Activated T-helper 2 cell treated with anti-CD3 and anti-CD28 coated beads, Interferon-gamma antibody, Interleukin-2, Interleukin-4, amounts not matched to agents 10 μg/mL and 5 μg/mL and 100 μg/mL, durations not matched to agents 14 hours and 24 hours and 36 hours (primary cell): ENCODE data around the gene PARD3B. TPM values are rescaled to one million over a fixed set of nuclear protein-coding genes. Genes with fewer than 3 reads are reported as not detected.
"Not testable (repeated sequence)": the region's sequence is repeated elsewhere in the genome, so short reads cannot be mapped to it uniquely, and the experiment has no call there.

ENCODE experiments used
- DNase-seq: peaks from one replicate; pipeline ENCODE4 v3.0.0; 2021; ENCODE audit warnings: low spot score
- H3K27ac Mint-ChIP-seq: one replicate; pipeline ENCODE4 v1.8.0; 2021; ENCODE audit warnings: mixed read lengths
- H3K27me3 Mint-ChIP-seq: one replicate; pipeline ENCODE4 v1.8.0; 2021; ENCODE audit warnings: low read depth, mixed read lengths
- H3K36me3 Mint-ChIP-seq: one replicate; pipeline ENCODE4 v1.8.0; 2021; ENCODE audit warnings: low read depth, mixed read lengths
- H3K4me1 Mint-ChIP-seq: one replicate; pipeline ENCODE4 v1.8.0; 2021; ENCODE audit warnings: low read depth, mixed read lengths
- H3K4me3 Mint-ChIP-seq: one replicate; pipeline ENCODE4 v1.8.0; 2021; ENCODE audit warnings: low read depth, mild to moderate bottlenecking, moderate library complexity, mixed read lengths
- H3K9me3 Mint-ChIP-seq: one replicate; pipeline ENCODE4 v1.8.0; 2021; ENCODE audit warnings: mixed read lengths
- intact Hi-C: fragments of 100-400 bp; cut with micrococcal nuclease; formaldehyde crosslinking; loops from one replicate; pipeline ENCODE4 v1.15.1; 2023
- total RNA-seq: library from RNA; stranded (reverse); gene quantifications from 2 replicates; pipeline ENCODE4 v1.2.3, GENCODE V29; 2022

PARD3B gene
- total RNA-seq, 1 donor from 2014 or later, result 0.39 TPM

- DNase-seq, result no peak
- no peaks in the 10 kb centered on the region for H3K9me3 Mint-ChIP-seq
- H3K27ac Mint-ChIP-seq, result no peak overlapping the region
- no peak overlapping the region for H3K4me3 Mint-ChIP-seq
- peaks cover 11% of the 10 kb centered on the region for H3K4me1 Mint-ChIP-seq
- intact Hi-C loops, result no loop called here
- H3K27me3 Mint-ChIP-seq, result peaks cover 24% of the 10 kb centered on the region
- no peaks in the 10 kb centered on the region for H3K36me3 Mint-ChIP-seq
Observed at GRCh38 chr2:205465791-205466190, 920.5 kb downstream of the PARD3B start.

- Mint-ChIP-seq H3K27ac (no peak overlapping the region), H3K9me3 (no peaks in the 10 kb centered on the region), H3K27me3 (peaks cover 49% of the 10 kb centered on the region), H3K4me1 (peaks cover 5% of the 10 kb centered on the region), H3K4me3 (no peak overlapping the region), H3K36me3 (no peaks in the 10 kb centered on the region)
- DNase-seq, result no peak
- intact Hi-C loops, result loop anchor here (5.0 kb wide), 2 partner anchors 99 to 191 kb away; no protein-coding TSS in a partner anchor
Observed at GRCh38 chr2:205471776-205472175, 926.5 kb downstream of the PARD3B start.

DNA sequence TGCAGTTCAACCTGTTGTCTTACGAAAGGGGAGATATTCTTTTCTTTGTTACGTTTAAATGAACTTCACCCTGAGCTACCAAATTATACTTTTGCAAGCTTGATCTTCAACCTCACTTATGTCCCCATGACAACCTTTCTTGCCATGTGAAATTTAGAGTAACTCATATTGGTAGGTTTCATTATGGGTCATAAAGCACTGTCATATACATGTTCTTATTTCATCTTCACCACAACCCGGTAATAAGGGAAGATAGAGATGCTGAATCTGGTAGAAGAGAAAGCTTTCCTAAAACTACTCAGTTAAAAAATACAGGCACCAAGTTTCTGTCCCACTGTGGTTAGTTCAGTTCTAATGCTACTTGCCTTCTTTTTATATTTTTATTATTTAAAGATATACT lies 928.5 kb downstream of the PARD3B start:
- intact Hi-C loops, result loop anchor here (1.0 to 5.0 kb wide), 3 partner anchors 101 to 203 kb away; no protein-coding TSS in a partner anchor
- Mint-ChIP-seq H3K9me3 (no peaks in the 10 kb centered on the region), H3K27me3 (peaks cover 51% of the 10 kb centered on the region), H3K4me3 (no peak overlapping the region), H3K4me1 (peaks cover 5% of the 10 kb centered on the region), H3K36me3 (no peaks in the 10 kb centered on the region), H3K27ac (no peak overlapping the region)
- no peak for DNase-seq

DNA sequence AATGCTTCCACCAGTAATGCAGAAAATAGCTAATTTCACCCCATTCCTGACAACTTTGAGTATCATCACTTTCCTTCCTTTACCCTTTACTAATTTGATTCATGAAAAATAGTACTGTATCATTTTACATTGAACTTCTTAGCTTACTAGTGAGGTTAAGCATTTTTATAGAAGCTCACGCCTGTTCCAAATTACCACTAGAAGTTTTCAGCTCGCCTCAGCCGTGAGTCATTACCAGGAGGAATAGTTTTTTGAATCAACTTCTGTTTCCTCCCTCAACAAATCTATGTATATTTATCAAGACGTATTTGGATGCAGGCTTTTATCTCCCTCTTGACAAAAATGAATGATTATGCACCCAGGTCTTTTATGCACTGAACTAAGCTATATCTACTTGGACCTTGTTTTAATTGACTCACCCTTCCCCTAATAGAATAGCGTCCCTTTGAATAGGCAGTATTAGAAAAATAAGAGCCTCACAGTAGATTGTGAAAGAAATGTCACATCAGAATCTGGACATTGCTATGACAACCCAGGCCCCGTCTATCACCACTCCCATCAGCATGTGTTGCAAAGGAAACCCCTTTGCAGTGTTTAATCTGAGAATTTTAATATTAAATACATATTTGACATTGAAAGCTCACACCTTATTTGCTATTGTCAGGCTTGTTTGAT lies 929.6 kb downstream of the PARD3B start:
- Mint-ChIP-seq H3K27ac (no peak overlapping the region), H3K27me3 (peaks cover 50% of the 10 kb centered on the region), H3K4me1 (peaks cover 5% of the 10 kb centered on the region), H3K9me3 (no peaks in the 10 kb centered on the region), H3K36me3 (no peaks in the 10 kb centered on the region), H3K4me3 (no peak overlapping the region)
- no peak for DNase-seq
- intact Hi-C loops, result loop anchor here (1.0 to 5.0 kb wide), 3 partner anchors 103 to 201 kb away; no protein-coding TSS in a partner anchor

DNA sequence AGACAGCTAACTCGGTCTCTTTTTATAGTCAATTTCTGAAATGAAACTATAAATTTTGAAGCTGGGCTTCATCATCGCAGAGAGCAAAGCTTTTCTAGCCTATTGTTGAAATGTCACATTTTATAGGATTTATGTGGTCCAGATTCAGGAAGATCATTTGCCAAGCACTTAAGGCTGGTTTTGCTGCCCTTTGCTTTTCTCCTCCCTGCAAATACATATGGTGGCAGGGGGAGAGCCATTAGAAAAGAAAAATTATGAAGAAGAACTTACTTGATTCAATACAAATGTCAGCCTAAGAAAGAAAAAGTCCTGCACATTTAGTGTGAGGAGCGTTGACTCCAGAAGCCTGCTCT lies 930.1 kb downstream of the PARD3B start:
- intact Hi-C loops, result no loop called here

DNA sequence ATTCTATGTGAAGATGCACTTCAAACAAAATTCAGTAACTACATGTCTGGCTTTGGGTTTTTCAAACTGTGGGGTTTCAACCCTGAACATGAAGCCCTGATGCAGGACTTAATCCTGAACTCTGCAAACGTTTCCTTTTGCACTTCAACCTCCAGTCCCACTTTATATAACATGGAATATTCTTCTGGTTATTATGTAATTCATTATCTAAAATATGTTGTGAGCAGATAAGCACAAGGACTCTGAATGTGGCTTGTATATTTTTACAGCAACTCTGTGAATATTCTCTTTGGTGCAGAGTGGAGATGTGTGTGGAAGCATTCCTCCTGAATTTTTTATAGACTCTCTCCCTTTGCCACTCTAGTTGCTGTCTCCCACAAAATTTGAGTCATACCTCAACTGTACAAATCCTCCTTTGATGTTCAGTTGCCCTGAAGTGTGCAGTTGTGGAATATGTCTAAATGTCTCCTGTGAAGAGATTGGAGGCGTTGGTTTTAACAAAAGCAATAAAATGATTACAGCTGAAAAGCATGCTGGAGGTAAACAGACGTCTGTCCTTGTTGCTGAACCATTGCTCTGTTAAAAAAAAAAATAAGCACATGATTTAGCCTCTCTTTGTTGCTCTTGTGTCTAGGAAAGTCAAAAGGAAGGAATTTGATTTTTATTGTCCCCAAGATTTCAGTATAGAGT lies 931.9 kb downstream of the PARD3B start:
- no peaks in the 10 kb centered on the region for H3K9me3 Mint-ChIP-seq
- intact Hi-C loops, result no loop called here

More for the DNA sequence above, 930.1 kb downstream of the PARD3B start:
- Mint-ChIP-seq H3K4me1 (peaks cover 5% of the 10 kb centered on the region), H3K27me3 (peaks cover 45% of the 10 kb centered on the region), H3K36me3 (no peaks in the 10 kb centered on the region), H3K9me3 (no peaks in the 10 kb centered on the region), H3K4me3 (no peak overlapping the region), H3K27ac (no peak overlapping the region)
- DNase-seq, result no peak

DNA sequence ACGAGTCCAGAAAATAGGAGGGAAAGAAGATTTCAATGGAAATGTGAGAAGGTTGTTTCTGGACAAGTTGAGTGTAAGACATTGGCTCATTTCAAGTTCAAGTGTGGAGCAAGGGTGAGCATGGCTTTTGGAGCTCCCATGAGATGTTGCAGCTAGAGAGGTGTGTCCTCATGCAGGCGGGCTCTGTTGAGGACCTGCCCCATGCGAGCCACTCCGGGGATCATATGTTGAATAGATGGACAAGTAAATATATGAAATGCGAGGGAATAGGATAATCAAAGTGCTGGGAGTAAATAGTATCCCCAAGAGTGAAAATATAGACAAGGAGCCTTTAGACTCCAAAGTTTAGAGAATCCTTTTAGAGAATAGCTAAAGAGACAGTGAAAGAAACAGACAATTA lies 936.6 kb downstream of the PARD3B start:
- Mint-ChIP-seq H3K4me1 (no peaks in the 10 kb centered on the region), H3K36me3 (no peaks in the 10 kb centered on the region), H3K4me3 (no peak overlapping the region), H3K27ac (no peak overlapping the region), H3K9me3 (no peaks in the 10 kb centered on the region), H3K27me3 (peaks cover 31% of the 10 kb centered on the region)
- DNase-seq, result no peak
- intact Hi-C loops, result no loop called here

More for the DNA sequence above, 931.9 kb downstream of the PARD3B start:
- Mint-ChIP-seq H3K4me3 (no peak overlapping the region), H3K27ac (no peak overlapping the region), H3K27me3 (peaks cover 38% of the 10 kb centered on the region), H3K4me1 (peaks cover 5% of the 10 kb centered on the region), H3K36me3 (no peaks in the 10 kb centered on the region)
- no peak for DNase-seq

DNA sequence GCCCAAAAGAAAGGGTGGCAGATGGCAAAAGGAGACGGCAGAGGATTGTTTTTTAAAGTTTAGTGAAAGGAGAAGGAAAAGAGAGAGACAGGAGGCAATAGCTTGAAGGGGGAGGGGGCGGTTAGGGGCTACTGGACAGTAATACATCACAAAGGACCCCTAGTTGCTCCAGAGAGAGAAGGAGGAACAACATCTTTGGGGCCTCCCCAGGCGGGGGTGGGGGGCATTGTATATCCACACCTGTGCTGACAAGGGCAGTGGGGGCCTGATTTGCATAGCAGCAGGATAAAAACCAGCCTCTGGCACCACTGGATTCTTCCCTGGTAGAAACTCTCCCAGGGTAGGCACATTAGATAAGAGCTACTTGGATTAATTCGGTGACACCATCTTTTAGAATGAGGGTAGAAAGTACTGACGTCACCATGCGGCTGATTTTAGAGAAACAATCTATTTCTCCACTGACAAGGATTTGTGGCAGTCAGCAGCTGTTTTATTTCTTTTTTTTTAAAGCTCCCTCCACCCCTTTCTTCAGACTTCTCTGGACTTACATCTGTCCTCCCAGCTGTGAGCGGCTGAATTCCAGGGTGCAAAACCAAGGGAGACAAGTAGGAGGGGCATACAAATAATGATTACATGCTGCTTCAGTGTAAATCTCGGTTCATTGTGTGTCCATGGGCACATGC lies 937.3 kb downstream of the PARD3B start:
- H3K36me3 Mint-ChIP-seq, result no peaks in the 10 kb centered on the region
- no peaks in the 10 kb centered on the region for H3K4me1 Mint-ChIP-seq
- H3K4me3 Mint-ChIP-seq, result no peak overlapping the region
- H3K27me3 Mint-ChIP-seq, result peaks cover 26% of the 10 kb centered on the region
- no peak for DNase-seq
- H3K9me3 Mint-ChIP-seq, result no peaks in the 10 kb centered on the region
- intact Hi-C loops, result no loop called here
- H3K27ac Mint-ChIP-seq, result no peak overlapping the region

DNA sequence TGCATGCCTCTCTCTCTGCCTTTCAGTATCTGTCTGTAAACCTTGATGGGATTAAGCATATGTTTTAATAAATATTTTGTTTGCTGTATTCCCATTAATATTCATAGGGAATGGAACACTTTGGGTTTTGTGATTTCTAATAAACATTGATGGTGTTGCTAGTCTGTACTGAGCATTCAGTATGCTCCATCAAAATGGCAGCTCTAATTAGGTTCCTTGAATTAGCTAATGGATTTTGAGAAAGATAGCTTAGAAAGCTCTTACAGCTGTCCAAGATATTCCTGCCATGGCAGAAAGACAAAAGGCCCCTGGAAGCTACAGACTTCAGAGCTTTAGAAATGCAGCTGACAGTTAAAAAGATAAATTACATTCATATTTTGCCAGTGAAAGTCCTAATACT lies 937.8 kb downstream of the PARD3B start:
- no peaks in the 10 kb centered on the region for H3K36me3 Mint-ChIP-seq
- DNase-seq, result no peak
- peaks cover 26% of the 10 kb centered on the region for H3K27me3 Mint-ChIP-seq
- H3K4me1 Mint-ChIP-seq, result no peaks in the 10 kb centered on the region
- H3K9me3 Mint-ChIP-seq, result no peaks in the 10 kb centered on the region
- intact Hi-C loops, result no loop called here
- no peak overlapping the region for H3K27ac Mint-ChIP-seq
- no peak overlapping the region for H3K4me3 Mint-ChIP-seq

DNA sequence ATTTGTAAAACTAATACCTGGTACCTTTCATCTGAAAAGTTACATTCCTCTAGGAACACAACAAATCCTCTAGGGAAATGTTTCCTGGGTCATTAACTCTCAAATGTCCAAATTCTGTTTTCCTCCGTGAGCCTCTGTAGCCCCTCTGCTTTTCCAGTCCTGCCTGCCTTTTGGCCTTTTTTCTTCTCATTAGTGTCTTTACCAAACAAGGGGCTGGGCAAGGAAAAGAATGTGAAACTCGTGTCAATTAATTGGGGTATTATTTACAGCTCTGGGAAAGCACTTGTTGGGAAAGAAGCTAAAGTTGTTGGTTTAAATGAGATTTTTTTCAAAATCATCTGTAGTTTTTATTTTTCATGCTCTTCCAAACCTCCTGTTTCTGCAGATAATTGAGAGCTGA lies 938.9 kb downstream of the PARD3B start:
- H3K36me3 Mint-ChIP-seq, result no peaks in the 10 kb centered on the region
- no peak for DNase-seq
- no peak overlapping the region for H3K27ac Mint-ChIP-seq
- peaks cover 21% of the 10 kb centered on the region for H3K27me3 Mint-ChIP-seq
- H3K4me3 Mint-ChIP-seq, result no peak overlapping the region
- no peaks in the 10 kb centered on the region for H3K4me1 Mint-ChIP-seq
- intact Hi-C loops, result no loop called here
- no peaks in the 10 kb centered on the region for H3K9me3 Mint-ChIP-seq

DNA sequence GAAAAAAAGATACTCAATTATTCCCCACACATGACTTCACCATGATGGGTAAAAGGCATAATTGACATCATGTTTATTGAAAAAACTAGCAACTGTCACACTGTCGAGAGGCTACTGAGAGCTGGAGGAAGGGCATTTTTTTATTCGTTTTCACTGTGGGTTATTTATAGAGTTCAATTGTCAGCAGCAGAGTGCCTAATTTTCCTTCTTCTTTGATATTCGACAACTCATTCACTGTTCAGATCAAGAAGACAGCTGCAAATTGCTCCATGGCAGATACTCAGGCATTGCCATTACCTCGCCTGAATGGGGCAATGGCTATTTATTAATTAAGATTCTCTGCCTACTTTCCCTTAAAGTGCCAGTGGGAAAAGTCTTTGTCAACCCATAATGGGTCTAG lies 939.5 kb downstream of the PARD3B start:
- H3K4me3 Mint-ChIP-seq, result no peak overlapping the region
- H3K36me3 Mint-ChIP-seq, result no peaks in the 10 kb centered on the region
- no peaks in the 10 kb centered on the region for H3K4me1 Mint-ChIP-seq
- intact Hi-C loops, result no loop called here
- H3K9me3 Mint-ChIP-seq, result no peaks in the 10 kb centered on the region
- H3K27ac Mint-ChIP-seq, result no peak overlapping the region
- DNase-seq, result no peak
- peaks cover 18% of the 10 kb centered on the region for H3K27me3 Mint-ChIP-seq

DNA sequence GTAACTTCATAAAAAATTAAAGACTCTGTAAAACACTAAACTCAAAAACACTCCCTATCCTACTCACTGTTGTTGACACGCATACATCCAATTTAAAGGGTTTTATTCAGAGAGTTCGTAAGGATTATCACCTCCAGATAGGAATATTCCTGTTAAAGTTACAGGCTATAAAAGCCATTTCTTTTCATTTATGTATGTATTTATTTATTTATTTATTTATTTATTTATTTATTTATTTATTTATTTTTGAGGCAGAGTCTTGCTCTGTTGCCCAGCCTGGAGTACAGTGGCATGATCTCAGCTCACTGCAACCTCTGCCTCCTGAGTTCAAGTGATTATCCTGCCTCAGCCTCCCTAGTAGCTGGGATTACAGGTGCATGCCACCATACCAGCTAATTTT lies 948.3 kb downstream of the PARD3B start:
- peaks cover 16% of the 10 kb centered on the region for H3K27me3 Mint-ChIP-seq
- H3K27ac Mint-ChIP-seq, DNase-seq, H3K4me3 Mint-ChIP-seq, H3K9me3 Mint-ChIP-seq, H3K36me3 Mint-ChIP-seq, intact Hi-C loops, H3K4me1 Mint-ChIP-seq: not testable (repeated sequence)
